ENCODE data around the gene HMGA1. TPM values are rescaled to one million over a fixed set of nuclear protein-coding genes. Genes with fewer than 3 reads are reported as not detected.

HMGA1 gene
- polyA plus RNA-seq, 1 of the 3 experiments (the other 2 are of a cell fraction): 433 TPM

- TF ChIP-seq, protein P1, sequence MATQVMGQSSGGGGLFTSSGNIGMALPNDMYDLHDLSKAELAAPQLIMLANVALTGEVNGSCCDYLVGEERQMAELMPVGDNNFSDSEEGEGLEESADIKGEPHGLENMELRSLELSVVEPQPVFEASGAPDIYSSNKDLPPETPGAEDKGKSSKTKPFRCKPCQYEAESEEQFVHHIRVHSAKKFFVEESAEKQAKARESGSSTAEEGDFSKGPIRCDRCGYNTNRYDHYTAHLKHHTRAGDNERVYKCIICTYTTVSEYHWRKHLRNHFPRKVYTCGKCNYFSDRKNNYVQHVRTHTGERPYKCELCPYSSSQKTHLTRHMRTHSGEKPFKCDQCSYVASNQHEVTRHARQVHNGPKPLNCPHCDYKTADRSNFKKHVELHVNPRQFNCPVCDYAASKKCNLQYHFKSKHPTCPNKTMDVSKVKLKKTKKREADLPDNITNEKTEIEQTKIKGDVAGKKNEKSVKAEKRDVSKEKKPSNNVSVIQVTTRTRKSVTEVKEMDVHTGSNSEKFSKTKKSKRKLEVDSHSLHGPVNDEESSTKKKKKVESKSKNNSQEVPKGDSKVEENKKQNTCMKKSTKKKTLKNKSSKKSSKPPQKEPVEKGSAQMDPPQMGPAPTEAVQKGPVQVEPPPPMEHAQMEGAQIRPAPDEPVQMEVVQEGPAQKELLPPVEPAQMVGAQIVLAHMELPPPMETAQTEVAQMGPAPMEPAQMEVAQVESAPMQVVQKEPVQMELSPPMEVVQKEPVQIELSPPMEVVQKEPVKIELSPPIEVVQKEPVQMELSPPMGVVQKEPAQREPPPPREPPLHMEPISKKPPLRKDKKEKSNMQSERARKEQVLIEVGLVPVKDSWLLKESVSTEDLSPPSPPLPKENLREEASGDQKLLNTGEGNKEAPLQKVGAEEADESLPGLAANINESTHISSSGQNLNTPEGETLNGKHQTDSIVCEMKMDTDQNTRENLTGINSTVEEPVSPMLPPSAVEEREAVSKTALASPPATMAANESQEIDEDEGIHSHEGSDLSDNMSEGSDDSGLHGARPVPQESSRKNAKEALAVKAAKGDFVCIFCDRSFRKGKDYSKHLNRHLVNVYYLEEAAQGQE (IDR thresholded peaks at IDR 0.05; ENCODE audit: low read depth, low read length): no peak
Measured at GRCh38 chr6:34232901-34233300, 3.8 kb upstream of the HMGA1 start (continued).

DNA sequence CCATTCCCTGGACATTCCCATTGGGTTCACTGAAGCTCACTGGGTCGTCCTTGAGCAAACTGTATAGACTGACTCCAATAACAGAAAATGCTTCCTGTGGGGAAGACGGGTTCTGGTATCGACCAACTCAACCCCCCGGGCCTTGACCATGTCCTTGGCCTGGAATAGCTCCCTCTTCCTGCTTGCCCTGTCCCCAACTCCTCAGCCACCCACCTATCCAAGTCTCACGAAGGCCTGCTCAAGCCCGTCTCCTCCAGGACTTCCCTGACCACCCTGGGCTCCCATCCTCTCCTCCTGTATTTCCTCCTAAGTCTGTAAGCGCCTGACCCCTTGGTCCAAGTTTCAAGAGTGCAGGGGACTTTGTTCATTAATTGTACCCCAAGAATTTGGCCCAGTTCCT, 2.8 kb upstream of the HMGA1 start:
- peaks cover 10% of the 10 kb centered on the region for H3F3A ChIP-seq (replicated peaks; ENCODE audit: insufficient read depth)

DNA sequence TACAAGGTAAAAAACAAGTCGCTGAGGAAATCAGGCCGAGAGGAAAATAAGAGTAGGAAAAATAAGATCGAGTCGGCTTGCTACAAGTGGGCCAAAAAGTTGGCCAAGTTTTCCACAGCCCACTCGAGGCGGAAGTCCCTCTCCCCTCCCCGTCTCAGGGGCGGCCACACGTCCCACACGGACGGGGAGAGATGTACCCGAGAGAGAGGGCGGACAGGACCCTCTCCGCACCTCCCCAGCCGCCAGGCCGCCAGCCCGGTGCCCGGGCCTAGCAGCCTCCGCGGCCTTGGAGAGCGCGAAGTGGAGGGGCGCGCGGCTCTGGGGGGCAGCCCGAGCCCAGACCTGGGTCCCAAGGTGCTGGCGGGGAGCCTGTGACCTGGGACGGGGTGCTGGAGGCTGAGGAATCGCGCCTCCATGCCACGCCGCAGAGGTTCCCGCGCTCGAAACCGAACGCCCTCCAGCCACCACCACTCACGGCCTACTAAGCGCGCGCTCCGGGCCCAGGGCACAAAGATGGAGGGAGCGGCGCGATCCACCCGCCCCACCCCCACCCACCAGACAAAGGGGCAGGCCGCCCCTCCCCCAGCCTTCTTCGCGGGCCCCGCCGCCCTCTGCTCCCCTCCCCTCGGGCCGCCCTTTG, 1.9 kb upstream of the HMGA1 start:
- POLR2A ChIA-PET: no interaction called here
- CTCF ChIA-PET: no interaction called here

More for the DNA sequence above, 2.8 kb upstream of the HMGA1 start:
- TF ChIP-seq FOXM1 (IDR thresholded peaks at IDR 0.05; ENCODE audit: low read depth) (no peak), YY1 (IDR thresholded peaks at IDR 0.05; ENCODE audit: low read depth) (no peak), GATA2 (CRISPR knock-in tag; IDR thresholded peaks at IDR 0.05) (no peak), NRF1 (IDR thresholded peaks at IDR 0.05; ENCODE audit: low read depth, low read length) (no peak), EP300 (IDR thresholded peaks at IDR 0.05; ENCODE audit: borderline replicate concordance in 1 of 2, low read depth in 1 of 2, low read length in 1 of 2) (no peak), GABPA (IDR thresholded peaks at IDR 0.05; ENCODE audit: low read depth) (no peak), SMC3 (IDR thresholded peaks at IDR 0.05; ENCODE audit: low read depth, low read length) (no peak), TEAD4 (IDR thresholded peaks at IDR 0.05; ENCODE audit: borderline replicate concordance, insufficient read depth) (no peak)
- Histone ChIP-seq H3K36me3 (replicated peaks in 1 of 2; ENCODE audit: control insufficient read depth in 1 of 2, insufficient read depth in 2 of 2, low read length in 1 of 2) (no peaks in the 10 kb centered on the region), H3K79me2 (ENCODE audit: insufficient read depth) (peaks cover 14% of the 10 kb centered on the region), H3K4me2 (no peak overlapping the region), H3K4me3 (ENCODE audit: low read depth in 2 of 2, low read length in 1 of 2) (no peak overlapping the region), H3K27ac (ENCODE audit: low read depth in 2 of 2, low read length in 1 of 2) (no peak overlapping the region), H3K27me3 (ENCODE audit: insufficient read depth) (no peaks in the 10 kb centered on the region), H4K20me1 (ENCODE audit: insufficient read depth) (no peaks in the 10 kb centered on the region), H3K9ac (no peak overlapping the region), H3K9me3 (no peaks in the 10 kb centered on the region), H3K9me2 (no peaks in the 10 kb centered on the region), H2AFZ (ENCODE audit: low read depth) (no peak overlapping the region), H3K4me1 (ENCODE audit: control insufficient read depth in 1 of 2, insufficient read depth in 2 of 2, low read depth in 1 of 2, low read length in 1 of 2) (peaks cover 7 to 10% of the 10 kb centered on the region in 2 experiments)
- DNase-seq: no peak
- CTCF ChIA-PET: interaction anchor here (0.8 kb wide), 1 partner anchor 38 kb away, joined by 5 read pairs; no protein-coding TSS in a partner anchor
- POLR2A ChIA-PET: interaction anchor here (1.4 kb wide), 1 partner anchor 10 kb away, joined by 5 read pairs; no protein-coding TSS in a partner anchor
- WGBS (ENCODE audit: low lambda C conversion rate): 97% methylated on average over 7 of the region's 7 CpGs

More for the DNA sequence above, 1.9 kb upstream of the HMGA1 start:
- H3K27me3 ChIP-seq (ENCODE audit: insufficient read depth): no peaks in the 10 kb centered on the region
- peaks cover 9 to 18% of the 10 kb centered on the region in 2 experiments for H3K4me1 ChIP-seq (ENCODE audit: control insufficient read depth in 1 of 2, insufficient read depth in 2 of 2, low read depth in 1 of 2, low read length in 1 of 2)
- H2AFZ ChIP-seq (ENCODE audit: low read depth): no peak overlapping the region
- no peak overlapping the region for H3K4me3 ChIP-seq (ENCODE audit: low read depth in 2 of 2, low read length in 1 of 2)
- TF ChIP-seq RCOR1 (IDR thresholded peaks at IDR 0.05; ENCODE audit: low read length): no peak
- TF ChIP-seq CTCF (IDR thresholded peaks at IDR 0.05): no peak
- H3K27ac ChIP-seq (ENCODE audit: low read depth in 2 of 2, low read length in 1 of 2): no peak overlapping the region
- no peak overlapping the region for H3K9ac ChIP-seq
- no peaks in the 10 kb centered on the region for H3K9me3 ChIP-seq
- no peaks in the 10 kb centered on the region for H3K36me3 ChIP-seq (replicated peaks in 1 of 2; ENCODE audit: control insufficient read depth in 1 of 2, insufficient read depth in 2 of 2, low read length in 1 of 2)
- no peaks in the 10 kb centered on the region for H4K20me1 ChIP-seq (ENCODE audit: insufficient read depth)
- 94% methylated on average over 28 of the region's 53 CpGs for WGBS (ENCODE audit: low lambda C conversion rate)
- peaks cover 23% of the 10 kb centered on the region for H3K79me2 ChIP-seq (ENCODE audit: insufficient read depth)
- no peaks in the 10 kb centered on the region for H3K9me2 ChIP-seq
- no peak for DNase-seq
- H3K4me2 ChIP-seq: no peak overlapping the region
- peaks cover 15% of the 10 kb centered on the region for H3F3A ChIP-seq (replicated peaks; ENCODE audit: insufficient read depth)
